ENCODE results near the gene SLC25A29.

DNA sequence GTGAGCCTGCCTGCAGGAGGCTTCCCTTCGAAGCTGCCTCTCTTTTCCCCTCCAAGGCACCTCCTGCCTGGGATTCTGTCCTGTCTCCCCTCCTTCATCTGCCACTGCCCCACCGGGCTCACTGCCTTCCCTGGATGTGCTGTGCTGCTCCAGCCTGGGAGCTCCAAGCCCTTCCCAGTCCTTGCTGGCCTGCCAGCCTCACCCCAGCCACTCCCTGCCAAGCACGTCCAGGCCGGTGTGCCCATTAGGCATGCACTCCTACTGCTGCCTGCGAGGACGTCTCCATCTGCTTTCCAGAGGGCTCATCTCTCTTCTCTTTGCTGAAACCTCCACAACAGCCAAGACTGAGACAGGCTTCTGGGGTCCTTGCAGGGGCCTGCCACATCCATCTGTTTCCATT lies 8.5 kb upstream of the SLC25A29 start:
- TF ChIP-seq EP300 (IDR thresholded peaks at IDR 0.05) (no peak), POLR2AphosphoS5 (IDR thresholded peaks at IDR 0.05) (no peak)

Data from stomach (tissue), 4 donors.